Activated effector memory CD4-positive, alpha-beta T cell treated with Interleukin-2 at 50 U/mL for 16 hours (primary cell): Measurements from ENCODE around the gene DHRS9.
A peak's percentile ranks its signal among the peaks of the same experiment; 100 is the strongest.
"Not testable (repeated sequence)": the region's sequence is repeated elsewhere in the genome, so short reads cannot be mapped to it uniquely, and the experiment has no call there.

Source experiments
- DNase-seq: peaks from one replicate; pipeline ENCODE4 v3.0.0-alpha.2; 2020

The DHRS9 gene

DNA sequence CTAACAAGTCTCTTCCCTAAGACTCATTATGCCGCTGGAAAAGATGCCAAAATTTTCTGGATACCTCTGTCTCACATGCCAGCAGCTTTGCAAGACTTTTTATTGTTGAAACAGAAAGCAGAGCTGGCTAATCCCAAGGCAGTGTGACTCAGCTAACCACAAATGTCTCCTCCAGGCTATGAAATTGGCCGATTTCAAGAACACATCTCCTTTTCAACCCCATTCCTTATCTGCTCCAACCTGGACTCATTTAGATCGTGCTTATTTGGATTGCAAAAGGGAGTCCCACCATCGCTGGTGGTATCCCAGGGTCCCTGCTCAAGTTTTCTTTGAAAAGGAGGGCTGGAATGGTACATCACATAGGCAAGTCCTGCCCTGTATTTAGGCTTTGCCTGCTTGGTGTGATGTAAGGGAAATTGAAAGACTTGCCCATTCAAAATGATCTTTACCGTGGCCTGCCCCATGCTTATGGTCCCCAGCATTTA, 26.3 kb downstream of the DHRS9 start:
- DNase-seq: no peak

DNA sequence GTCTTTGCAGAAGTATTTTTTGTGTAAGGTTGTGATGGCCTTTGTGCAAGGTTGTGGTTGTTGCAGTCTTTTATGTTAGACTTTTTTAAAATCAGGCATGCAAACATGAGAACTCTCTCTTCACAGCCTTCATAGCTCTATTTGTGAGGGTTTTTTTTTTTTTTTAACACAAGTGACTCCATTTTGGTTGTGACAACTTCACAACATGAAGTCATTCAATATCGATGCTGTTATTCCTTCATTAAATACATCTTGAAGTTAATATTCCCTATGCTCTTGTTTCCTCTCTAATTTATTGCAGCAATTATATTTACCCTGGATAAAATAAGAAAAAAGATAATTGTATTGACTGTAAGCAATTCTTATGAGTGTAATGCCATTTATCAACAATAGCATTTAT, 35.5 kb downstream of the DHRS9 start:
- no peak for DNase-seq

GRCh38 chr2:169105476-169105875, 36.1 kb downstream of the DHRS9 start:
- no peak for DNase-seq

DNA sequence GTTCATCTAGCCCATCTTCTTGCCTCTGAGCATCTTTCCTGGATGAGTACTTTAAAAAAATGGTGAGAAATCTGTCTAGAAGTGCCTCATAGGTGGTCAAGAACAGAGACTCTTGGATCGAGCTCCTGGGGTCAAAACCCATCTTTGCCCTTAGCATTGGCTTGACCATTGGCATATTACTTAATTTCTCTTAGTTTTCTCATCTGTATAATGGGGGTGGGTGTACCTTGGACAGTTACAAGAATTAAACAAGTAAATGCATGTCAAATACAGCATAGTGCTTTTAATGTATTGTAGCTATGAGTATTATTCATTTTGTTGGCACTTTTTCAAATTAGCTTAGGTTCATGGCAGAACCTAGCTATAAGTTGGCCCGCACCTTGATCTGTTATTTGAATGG, 36.8 kb downstream of the DHRS9 start:
- DNase-seq: no peak

DNA sequence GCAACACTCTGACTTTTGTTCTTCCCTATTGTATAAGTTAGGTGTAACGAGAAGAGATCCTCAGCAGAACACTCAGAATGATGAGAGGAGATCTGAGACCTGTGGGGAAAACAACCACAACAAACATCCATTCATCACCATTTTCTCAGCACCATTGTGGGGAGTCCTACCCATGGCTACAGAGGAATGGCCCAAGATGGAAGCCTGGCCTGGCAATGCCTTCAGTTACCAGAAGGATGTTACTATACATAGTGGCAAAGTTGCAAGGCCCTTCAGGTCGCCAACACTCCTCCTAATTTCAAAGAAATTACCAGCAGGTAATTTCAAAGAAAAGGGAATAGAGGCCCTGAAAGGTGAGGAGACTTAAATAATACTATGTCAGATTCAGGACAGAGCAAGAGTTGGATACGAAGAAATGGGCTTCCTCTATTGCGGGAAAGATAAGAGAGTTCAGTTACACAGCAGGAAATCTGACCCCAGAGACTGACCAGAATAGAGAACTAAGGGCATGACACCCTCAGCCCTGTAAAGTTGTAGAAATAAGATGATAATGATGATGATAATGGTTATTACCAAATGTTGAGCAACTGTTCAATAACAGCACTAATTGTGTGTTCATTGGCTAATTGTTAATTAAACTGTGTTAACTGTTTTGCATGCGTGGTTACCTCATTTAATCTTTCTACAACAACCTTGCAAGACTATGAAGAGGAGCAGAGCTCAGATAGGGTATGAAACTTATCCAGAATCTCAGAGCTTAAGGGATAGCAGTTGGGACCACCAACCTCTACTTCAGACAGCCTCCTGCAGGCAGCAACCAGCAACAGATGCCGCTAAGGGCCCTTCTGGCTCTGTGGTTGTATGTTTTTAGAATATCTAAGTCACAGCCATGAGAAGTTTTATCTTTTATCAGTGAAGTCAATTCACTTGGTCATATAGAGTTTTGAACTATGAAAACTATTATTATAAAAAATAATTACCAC, 37.5 kb downstream of the DHRS9 start:
- no peak for DNase-seq

DNA sequence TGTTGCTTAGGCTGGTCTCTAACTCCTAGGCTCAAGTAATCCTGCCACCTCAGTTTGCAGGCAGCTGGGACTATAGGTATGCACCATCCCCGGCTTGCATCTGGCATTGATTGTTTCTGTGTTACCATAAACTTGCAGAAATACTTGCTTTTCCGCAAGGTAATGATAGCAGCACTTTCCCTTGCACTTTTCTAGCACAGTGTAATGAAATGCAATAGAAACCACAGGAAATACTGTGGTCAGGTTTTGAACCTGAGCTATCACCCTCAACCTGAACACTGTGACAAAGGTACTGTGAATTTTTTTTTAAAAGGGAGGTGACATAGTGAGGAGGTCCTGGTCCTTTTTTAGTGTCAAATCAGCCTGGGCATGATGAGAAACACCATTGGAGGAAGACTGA, 38.3 kb downstream of the DHRS9 start:
- DNase-seq: peak; percentile 5

- DNase-seq: no peak
These were observed 38.9 kb downstream of the DHRS9 start for GRCh38 chr2:169108099-169108884.

GRCh38 chr2:169109502-169110409, 40.4 kb downstream of the DHRS9 start:
- peak; percentile 48 for DNase-seq

- DNase-seq: no peak
These were observed 41.1 kb downstream of the DHRS9 start for GRCh38 chr2:169110419-169110818.

DNA sequence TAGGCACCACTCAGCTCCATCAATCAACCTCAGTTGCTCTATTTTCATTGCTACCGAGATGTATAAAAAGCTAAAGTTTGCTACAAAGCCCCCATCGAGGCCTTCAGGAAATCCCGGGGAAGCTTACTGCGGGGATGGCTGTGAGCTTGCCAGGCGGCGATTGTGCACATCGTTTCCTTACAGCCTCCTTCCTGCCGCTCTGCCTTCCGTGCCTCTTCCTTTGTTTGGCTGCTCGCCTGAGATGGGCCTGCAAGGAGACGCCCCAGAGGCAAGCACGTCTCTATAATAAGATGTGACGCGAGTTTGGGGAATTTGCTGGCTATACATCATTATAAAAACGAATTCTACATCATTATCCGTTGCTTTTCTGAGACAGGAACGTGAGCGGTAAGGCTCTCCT, 41.6 kb downstream of the DHRS9 start:
- DNase-seq: no peak

DNA sequence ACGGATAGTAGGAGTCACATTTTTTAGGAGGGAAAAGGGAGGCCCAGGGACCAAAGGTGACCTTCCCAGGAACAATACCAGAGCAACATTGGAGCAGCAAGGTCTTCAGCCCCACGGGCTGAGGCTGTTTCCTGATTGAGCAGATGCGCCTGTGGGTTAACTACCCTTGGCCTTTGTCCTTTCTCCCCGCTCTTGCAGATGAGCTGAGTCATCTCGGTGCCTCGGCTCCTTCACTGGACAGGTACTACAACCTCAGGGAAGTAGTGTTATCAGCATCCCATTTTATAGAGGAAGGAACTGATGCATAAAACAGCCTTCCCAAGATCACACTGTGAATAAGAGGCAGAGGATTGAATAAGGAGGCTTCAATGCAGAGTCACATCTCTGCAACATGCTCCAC, 43.5 kb downstream of the DHRS9 start:
- no peak for DNase-seq

DNA sequence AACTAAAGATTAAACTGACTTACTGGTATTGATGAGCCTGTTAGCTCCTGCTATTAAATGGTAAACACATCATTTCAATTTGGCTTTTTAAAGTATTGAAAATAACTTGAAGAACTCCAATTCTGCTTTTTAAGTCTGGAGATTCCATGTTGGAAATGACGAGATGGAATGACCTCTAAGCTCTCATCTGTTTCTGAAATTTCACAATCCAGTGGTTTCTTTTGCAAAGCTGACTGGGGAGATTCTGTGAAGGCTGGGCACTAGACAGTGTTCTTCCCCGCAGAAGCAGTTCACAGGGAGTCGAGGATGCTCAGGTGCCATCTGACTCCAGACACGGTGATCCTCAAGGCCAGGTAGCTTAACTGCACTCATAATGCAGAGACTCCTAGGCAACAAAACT, 44.7 kb downstream of the DHRS9 start:
- DNase-seq: no peak

DNA sequence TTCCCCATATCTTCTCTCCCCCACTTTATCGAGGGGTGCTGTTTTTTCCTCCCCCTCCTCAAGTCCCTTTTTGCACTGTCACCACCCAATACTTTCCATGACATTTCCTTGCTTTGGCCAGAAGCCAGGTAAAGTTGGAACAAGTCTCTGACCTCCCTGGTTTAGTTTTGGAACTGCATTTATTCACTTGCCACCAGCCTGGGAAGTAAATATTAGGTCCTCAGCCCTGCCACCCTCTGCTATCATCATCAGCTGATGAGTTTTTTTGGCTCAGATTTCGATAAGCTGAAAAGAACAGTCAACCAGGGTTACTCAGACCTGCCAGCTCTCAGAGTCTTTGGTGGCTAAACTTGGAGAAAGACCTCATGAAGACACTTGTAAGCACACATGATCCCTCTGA, 47.0 kb downstream of the DHRS9 start:
- DNase-seq: no peak

DNA sequence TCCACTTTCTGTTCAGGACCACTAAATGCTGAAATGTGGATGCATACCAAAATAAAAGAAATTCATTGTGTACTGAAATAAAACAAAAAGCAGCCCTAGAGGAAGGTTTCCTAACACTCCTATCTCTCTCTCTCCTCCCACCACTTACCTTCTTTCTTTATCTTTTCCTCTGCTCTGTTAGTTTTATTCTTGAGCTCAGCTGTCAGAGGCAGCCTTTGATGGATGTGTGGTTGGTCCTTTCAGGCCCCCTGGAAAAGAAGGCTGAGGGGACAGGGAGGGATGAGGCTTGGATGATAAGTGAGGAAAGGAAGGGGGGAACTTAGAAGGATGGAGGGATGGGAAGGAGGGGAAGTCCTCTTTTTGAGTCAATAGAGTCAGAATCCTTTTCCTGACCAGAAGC, 47.6 kb downstream of the DHRS9 start:
- no peak for DNase-seq

- no peak for DNase-seq
These were observed 48.7 kb downstream of the DHRS9 start for GRCh38 chr2:169118060-169118459.

GRCh38 chr2:169119123-169119760, 49.9 kb downstream of the DHRS9 start:
- DNase-seq: no peak

DNA sequence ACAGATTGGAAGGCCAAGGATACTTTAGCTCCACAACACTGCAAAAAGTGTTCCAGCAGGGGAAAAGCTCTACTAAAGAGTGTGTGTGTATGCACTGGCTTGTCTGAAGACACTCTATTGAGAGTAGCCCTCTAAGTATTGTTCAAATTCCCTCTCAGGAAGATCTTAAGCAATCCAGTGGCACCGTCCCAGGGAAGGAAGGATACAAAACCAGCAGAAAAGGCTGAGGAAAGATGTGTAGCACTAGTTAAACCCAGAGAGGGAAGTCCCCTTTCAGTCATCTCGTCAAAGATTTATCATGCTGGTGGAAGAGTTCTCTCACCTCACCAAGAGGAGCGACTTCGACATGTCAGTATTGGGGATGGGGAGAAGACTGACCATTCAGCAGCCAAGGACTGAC, 50.5 kb downstream of the DHRS9 start:
- DNase-seq: no peak

GRCh38 chr2:169129703-169130243, 60.4 kb downstream of the DHRS9 start:
- DNase-seq: no peak

DNA sequence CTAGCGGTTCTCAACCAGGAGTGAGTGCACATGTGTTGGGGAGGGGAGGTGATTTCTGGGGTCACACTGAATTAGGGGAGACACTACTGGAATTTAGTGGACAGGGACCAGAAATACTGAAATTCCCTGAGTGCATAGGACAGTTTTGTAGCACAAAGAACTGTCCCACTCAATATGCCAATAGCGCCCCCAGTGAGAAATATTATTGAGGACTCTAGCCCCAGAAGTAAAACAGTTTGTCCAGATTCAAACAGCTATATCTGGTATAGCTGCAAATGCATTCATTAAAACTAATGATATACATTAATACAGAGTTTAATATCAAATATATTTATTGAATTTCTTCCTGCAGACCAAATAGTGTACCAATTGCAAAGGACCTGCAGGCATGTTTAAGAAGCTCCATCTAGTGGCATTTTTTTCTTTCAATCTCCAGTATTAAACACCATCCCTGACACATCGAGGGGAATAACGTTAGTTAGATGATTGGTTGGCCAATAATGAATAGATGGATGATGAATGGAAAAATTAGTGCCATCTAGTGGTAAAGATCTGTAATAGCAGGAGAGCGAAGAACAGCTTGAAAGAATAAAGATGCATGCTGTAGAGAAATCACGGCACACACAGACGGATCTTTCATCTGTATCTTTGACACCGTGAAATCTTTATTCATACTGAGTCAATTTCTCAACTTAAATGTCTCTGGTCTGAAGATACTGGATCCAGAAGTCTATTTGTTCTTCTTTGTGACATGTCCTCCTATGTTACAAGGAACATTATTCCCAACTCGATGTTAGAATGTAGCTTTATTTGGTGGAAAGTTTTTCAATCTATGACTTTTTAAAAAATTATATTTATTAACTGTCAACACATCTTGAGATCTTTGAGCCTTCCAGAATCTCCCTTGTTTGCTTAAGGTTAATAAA, 62.5 kb downstream of the DHRS9 start:
- DNase-seq: no peak

DNA sequence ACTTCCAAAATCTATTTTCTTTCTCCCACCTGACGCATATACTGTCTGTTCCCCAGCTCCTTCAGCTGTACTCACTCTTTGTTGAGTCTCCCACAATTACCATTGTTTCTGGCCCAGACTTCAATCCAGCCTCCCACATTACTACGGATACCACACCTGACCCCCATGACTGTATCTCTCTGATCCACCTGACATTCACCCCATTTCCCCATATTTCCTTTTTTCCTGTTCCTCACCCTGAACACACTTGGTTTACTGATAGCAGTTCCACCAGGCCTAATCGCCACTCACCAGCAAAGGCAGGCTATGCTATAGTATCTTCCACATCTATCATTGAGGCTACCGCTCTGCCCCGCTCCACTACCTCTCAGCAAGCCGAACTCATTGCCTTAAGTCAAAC, 64.9 kb downstream of the DHRS9 start:
- not testable (repeated sequence) for DNase-seq

- not testable (repeated sequence) for DNase-seq
These were observed 67.1 kb downstream of the DHRS9 start for GRCh38 chr2:169136428-169136827.
